ENCODE results near the gene PEX6. TPM values are rescaled to one million over a fixed set of nuclear protein-coding genes. Genes with fewer than 3 reads are reported as not detected.

The PEX6 gene
- 8.9 TPM for total RNA-seq

- H3K9me3 ChIP-seq: no peaks in the 10 kb centered on the region
- H3K36me3 ChIP-seq: no peaks in the 10 kb centered on the region
- peak within 1 kb of the TSS; percentile 85 to 90 for H3K27ac ChIP-seq
- intact Hi-C loops (cut with DNase I): loop anchor here (1.0 to 2.0 kb wide), 3 partner anchors 36 to 74 kb away; partner anchors contain the start of genes CNPY3, CUL7 and KLHDC3
- H3K27me3 ChIP-seq: no peaks in the 10 kb centered on the region
- peak; percentile 37 to 94 for DNase-seq (ENCODE audit: low spot score in 2 of 2)
- no peak for TF ChIP-seq CTCF (IDR thresholded peaks at IDR 0.05)
- H3K4me3 ChIP-seq: peak within 1 kb of the TSS; percentile 84 to 92
- peaks cover 0 to 27% of the 10 kb centered on the region in 2 donors for H3K4me1 ChIP-seq
These were observed at the start of gene PEX6 for GRCh38 chr6:42978839-42979522. PEX6 (minus strand) TSS chr6:42979181; CDS start chr6:42979150, 31 bp downstream.

- Histone ChIP-seq H3K4me1 (peaks cover 4 to 15% of the 10 kb centered on the region in 2 donors), H3K27me3 (no peaks in the 10 kb centered on the region), H3K27ac (no peak overlapping the region), H3K9me3 (no peaks in the 10 kb centered on the region), H3K36me3 (peaks cover 69% of the 10 kb centered on the region in 2 donors), H3K4me3 (no peak overlapping the region)
- TF ChIP-seq CTCF (IDR thresholded peaks at IDR 0.05): no peak
- DNase-seq (ENCODE audit: low spot score in 2 of 2): no peak
- intact Hi-C loops (cut with DNase I): no loop called here
These were observed 47.4 kb upstream of the PEX6 start for GRCh38 chr6:43026365-43026764.

- H3K4me3 ChIP-seq: no peak overlapping the region
- no peak for TF ChIP-seq CTCF (IDR thresholded peaks at IDR 0.05)
- H3K27me3 ChIP-seq: no peaks in the 10 kb centered on the region
- H3K4me1 ChIP-seq: peaks cover 9 to 21% of the 10 kb centered on the region in 2 donors
- intact Hi-C loops (cut with DNase I): no loop called here
- DNase-seq (ENCODE audit: low spot score in 2 of 2): no peak
- H3K9me3 ChIP-seq: no peaks in the 10 kb centered on the region
- H3K27ac ChIP-seq: no peak overlapping the region
- peaks cover 54 to 56% of the 10 kb centered on the region in 2 donors for H3K36me3 ChIP-seq
These were observed 45.5 kb upstream of the PEX6 start for GRCh38 chr6:43024436-43024835.

GRCh38 chr6:43021270-43022047 lies 42.5 kb upstream of the PEX6 start, which contains the start of gene RRP36:
RRP36 (plus strand) TSS chr6:43021623; CDS start chr6:43021655, 32 bp downstream.
- Histone ChIP-seq H3K27me3 (no peaks in the 10 kb centered on the region), H3K9me3 (no peaks in the 10 kb centered on the region), H3K4me1 (peaks cover 15 to 27% of the 10 kb centered on the region in 2 donors), H3K36me3 (peaks cover 47 to 48% of the 10 kb centered on the region in 2 donors), H3K4me3 (peak within 1 kb of the TSS; percentile 77 to 98), H3K27ac (peak within 1 kb of the TSS; percentile 79 to 95)
- no peak for TF ChIP-seq CTCF (IDR thresholded peaks at IDR 0.05)
- DNase-seq (ENCODE audit: low spot score in 2 of 2): peak; percentile 35 to 90
- intact Hi-C loops (cut with DNase I): loop anchor here (1.0 kb wide), 1 partner anchor 38 kb away; the partner anchor contains the start of genes KLC4 and MRPL2

GRCh38 chr6:43020847-43021246 lies 41.9 kb upstream of the PEX6 start:
- intact Hi-C loops (cut with DNase I): loop anchor here (1.0 kb wide), 1 partner anchor 38 kb away; the partner anchor contains the start of genes KLC4 and MRPL2
- peaks cover 41 to 42% of the 10 kb centered on the region in 2 donors for H3K36me3 ChIP-seq
- no peaks in the 10 kb centered on the region for H3K27me3 ChIP-seq
- no peaks in the 10 kb centered on the region for H3K9me3 ChIP-seq
- DNase-seq (ENCODE audit: low spot score in 2 of 2): no peak
- H3K27ac ChIP-seq: peak overlapping the region; percentile 79 to 95
- peak overlapping the region; percentile 77 to 98 for H3K4me3 ChIP-seq
- no peak for TF ChIP-seq CTCF (IDR thresholded peaks at IDR 0.05)
- H3K4me1 ChIP-seq: peaks cover 22 to 33% of the 10 kb centered on the region in 2 donors
